OCI-LY7 (cell line): ENCODE results near the gene DNER.

Experiments
- CTCF ChIP-seq: fragments of 200-600 bp; sonication (generic); conservative IDR thresholded peaks from 2 replicates; pipeline ENCODE4 v1.5.1; 2014; ENCODE audit warnings: mild to moderate bottlenecking, antibody characterized with exemption, low read length, moderate library complexity, mixed read lengths
- EZH2phosphoT487 ChIP-seq: fragments of 200-600 bp; sonication (generic); IDR thresholded peaks from 2 replicates; pipeline ENCODE4 v1.6.1; 2018; ENCODE audit warnings: low read depth, borderline replicate concordance, mild to moderate bottlenecking, mixed run types, antibody characterized with exemption, low read length, moderate library complexity, mixed read lengths

- TF ChIP-seq CTCF (no peak), EZH2phosphoT487 (no peak)
Measured at GRCh38 chr2:229410946-229411345, 303.4 kb downstream of the DNER start.
